Trophoblast cell (in vitro differentiated cells and primary cell): ENCODE results near the gene PHF3.

Experiments
- DNase-seq, 2 donors: peaks; one replicate each; pipeline ENCODE4 v3.0.0-alpha.2; 2016
- H2AFZ ChIP-seq: 2 replicates; pipeline ENCODE4 v1.6.1; 2013; ENCODE audit warnings: low read length, moderate library complexity, mild to moderate bottlenecking; ENCODE audit not compliant: insufficient read depth, poor library complexity
- H2AK5ac ChIP-seq: 2 replicates; pipeline ENCODE4 v1.6.1; 2013; ENCODE audit warnings: mild to moderate bottlenecking, low read length
- H2BK120ac ChIP-seq: 2 replicates; pipeline ENCODE4 v1.6.1; 2013; ENCODE audit warnings: low read length, mild to moderate bottlenecking, moderate library complexity; ENCODE audit not compliant: insufficient read depth, poor library complexity
- H2BK12ac ChIP-seq: 2 replicates; pipeline ENCODE4 v1.6.1; 2013; ENCODE audit warnings: mild to moderate bottlenecking, low read length, moderate library complexity
- H2BK5ac ChIP-seq: 2 replicates; pipeline ENCODE4 v1.6.1; 2013; ENCODE audit warnings: low read length, low read depth, moderate library complexity, mild to moderate bottlenecking; ENCODE audit not compliant: poor library complexity
- H3K14ac ChIP-seq: 2 replicates; pipeline ENCODE4 v1.6.1; 2013; ENCODE audit warnings: mild to moderate bottlenecking, low read length
- H3K18ac ChIP-seq: 2 replicates; pipeline ENCODE4 v1.6.1; 2013; ENCODE audit warnings: mild to moderate bottlenecking, low read length
- H3K23ac ChIP-seq: 2 replicates; pipeline ENCODE4 v1.6.1; 2013; ENCODE audit warnings: low read length
- H3K27ac ChIP-seq: 2 replicates; pipeline ENCODE4 v1.5.1; 2013; ENCODE audit warnings: low read depth, mild to moderate bottlenecking, inconsistent platforms, low read length, moderate library complexity
- H3K27me3 ChIP-seq: 2 replicates; pipeline ENCODE4 v1.6.1; 2013; ENCODE audit warnings: inconsistent platforms, mild to moderate bottlenecking, low read length, moderate library complexity; ENCODE audit not compliant: insufficient read depth
- H3K36me3 ChIP-seq, 2 experiments: 1 replicate in 1 of 2; 2 replicates in 1 of 2; pipeline ENCODE4 v1.6.1; 2013; ENCODE audit warnings: low read length in 2 of 2, mild to moderate bottlenecking in 2 of 2, moderate library complexity in 1 of 2; ENCODE audit not compliant: insufficient read depth in 2 of 2, control insufficient read depth in 1 of 2
- H3K4ac ChIP-seq: 2 replicates; pipeline ENCODE4 v1.6.1; 2013; ENCODE audit warnings: low read depth, mild to moderate bottlenecking, low read length, moderate library complexity
- H3K4me1 ChIP-seq, 2 experiments: 1 replicate in 1 of 2; 2 replicates in 1 of 2; pipeline ENCODE4 v1.6.1; 2013; ENCODE audit warnings: low read length in 2 of 2, mild to moderate bottlenecking in 2 of 2, moderate library complexity in 1 of 2; ENCODE audit not compliant: insufficient read depth in 2 of 2, control insufficient read depth in 1 of 2
- H3K4me2 ChIP-seq: 2 replicates; pipeline ENCODE4 v1.6.1; 2013; ENCODE audit warnings: inconsistent platforms, mild to moderate bottlenecking, low read length, moderate library complexity
- H3K4me3 ChIP-seq: 2 replicates; pipeline ENCODE4 v1.5.1; 2013; ENCODE audit warnings: mild to moderate bottlenecking, low read depth, low read length, inconsistent platforms
- H3K79me1 ChIP-seq: one replicate; pipeline ENCODE4 v1.6.1; 2013; ENCODE audit warnings: low read length
- H3K79me2 ChIP-seq: 2 replicates; pipeline ENCODE4 v1.6.1; 2013; ENCODE audit warnings: low read length, mild to moderate bottlenecking; ENCODE audit not compliant: control insufficient read depth, insufficient read depth, poor library complexity
- H3K9ac ChIP-seq: 2 replicates; pipeline ENCODE4 v1.6.1; 2013; ENCODE audit warnings: mild to moderate bottlenecking, low read length
- H3K9me3 ChIP-seq: 2 replicates; pipeline ENCODE4 v1.6.1; 2013; ENCODE audit warnings: low read depth, mild to moderate bottlenecking, control low read depth, inconsistent platforms, low read length; ENCODE audit not compliant: insufficient read depth
- H4K12ac ChIP-seq: 2 replicates; pipeline ENCODE4 v1.6.1; 2013; ENCODE audit warnings: low read depth, mild to moderate bottlenecking, low read length, moderate library complexity
- H4K8ac ChIP-seq: 2 replicates; pipeline ENCODE4 v1.6.1; 2013; ENCODE audit warnings: low read depth, mild to moderate bottlenecking, low read length, moderate library complexity
- H4K91ac ChIP-seq: one replicate; pipeline ENCODE4 v1.6.1; 2013; ENCODE audit warnings: low read depth, mild to moderate bottlenecking, low read length, moderate library complexity
- WGBS: extraction: QIAGEN DNeasy Blood & Tissue Kit; methylation state at CpG from one replicate; pipeline ENCODE4 v1.1.7; 2013; ENCODE audit warnings: missing lambda C conversion rate; ENCODE audit not compliant: insufficient read length, insufficient coverage; ENCODE audit errors: extremely low coverage; 5-methylcytosine and 5-hydroxymethylcytosine counted together

Gene PHF3

GRCh38 chr6:63644668-63645326 lies 9.2 kb downstream of the PHF3 start:
- Histone ChIP-seq H2AK5ac (no peak overlapping the region), H4K91ac (peak overlapping the region; percentile 6), H3K36me3 (no peaks in the 10 kb centered on the region), H3K79me1 (no peaks in the 10 kb centered on the region), H3K79me2 (peaks cover 3% of the 10 kb centered on the region), H3K27ac (no peak overlapping the region), H3K4me2 (no peak overlapping the region), H3K4me1 (no peaks in the 10 kb centered on the region), H3K4me3 (no peak overlapping the region), H3K9ac (no peak overlapping the region), H3K4ac (peak overlapping the region; percentile 86), H2BK12ac (no peak overlapping the region), H2BK5ac (no peak overlapping the region), H3K14ac (no peak overlapping the region), H4K12ac (no peak overlapping the region), H3K27me3 (no peaks in the 10 kb centered on the region), H2BK120ac (no peak overlapping the region), H3K9me3 (no peaks in the 10 kb centered on the region), H3K23ac (no peak overlapping the region), H4K8ac (no peak overlapping the region), H3K18ac (no peak overlapping the region), H2AFZ (no peak overlapping the region)
- WGBS = no CpG with 5 or more reads among the region's 11 CpGs
- DNase-seq = no peak

DNA sequence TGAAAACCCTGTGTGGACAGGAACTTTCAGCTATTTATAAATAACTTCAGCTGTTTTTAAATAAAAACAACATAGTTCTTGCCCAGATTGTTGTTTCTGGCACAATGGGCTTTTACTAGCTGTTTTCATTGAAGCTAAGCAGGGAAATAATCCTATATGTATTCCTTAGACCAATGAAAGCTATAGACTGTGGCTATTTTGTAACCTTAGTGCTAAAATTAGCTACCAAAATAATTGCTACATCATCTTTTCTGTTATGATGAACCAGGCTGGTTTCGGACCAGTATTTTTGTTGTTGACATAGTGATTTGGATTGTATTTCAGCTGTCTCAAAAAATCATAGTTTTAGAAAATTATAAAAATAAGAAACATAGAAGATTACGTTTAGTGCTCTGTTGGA lies 13.7 kb downstream of the PHF3 start:
- no peak for DNase-seq
- no peak overlapping the region for H2AK5ac ChIP-seq
- H2BK12ac ChIP-seq = no peak overlapping the region
- no peaks in the 10 kb centered on the region for H3K9me3 ChIP-seq
- no CpG with 5 or more reads among the region's 2 CpGs for WGBS
- H3K36me3 ChIP-seq = no peaks in the 10 kb centered on the region
- no peak overlapping the region for H3K9ac ChIP-seq
- no peak overlapping the region for H4K12ac ChIP-seq
- no peaks in the 10 kb centered on the region for H3K27me3 ChIP-seq
- no peak overlapping the region for H2AFZ ChIP-seq
- no peak overlapping the region for H2BK5ac ChIP-seq
- H2BK120ac ChIP-seq = no peak overlapping the region
- no peaks in the 10 kb centered on the region for H3K4me1 ChIP-seq
- H3K27ac ChIP-seq = no peak overlapping the region
- no peak overlapping the region for H4K91ac ChIP-seq
- H3K18ac ChIP-seq = no peak overlapping the region
- no peak overlapping the region for H3K23ac ChIP-seq
- H3K4me2 ChIP-seq = no peak overlapping the region
- no peaks in the 10 kb centered on the region for H3K79me1 ChIP-seq
- H3K79me2 ChIP-seq = peaks cover 3% of the 10 kb centered on the region
- H3K14ac ChIP-seq = no peak overlapping the region
- H4K8ac ChIP-seq = no peak overlapping the region
- H3K4ac ChIP-seq = no peak overlapping the region
- no peak overlapping the region for H3K4me3 ChIP-seq

GRCh38 chr6:63649847-63650265 lies 14.3 kb downstream of the PHF3 start:
- H3K18ac ChIP-seq = no peak overlapping the region
- H3K79me1 ChIP-seq = no peaks in the 10 kb centered on the region
- no peaks in the 10 kb centered on the region for H3K27me3 ChIP-seq
- H2AK5ac ChIP-seq = no peak overlapping the region
- no peak overlapping the region for H2BK12ac ChIP-seq
- no peaks in the 10 kb centered on the region for H3K36me3 ChIP-seq
- H3K27ac ChIP-seq = no peak overlapping the region
- no peak overlapping the region for H2BK120ac ChIP-seq
- H3K9ac ChIP-seq = no peak overlapping the region
- no peak overlapping the region for H2AFZ ChIP-seq
- no peak overlapping the region for H3K23ac ChIP-seq
- H3K4me2 ChIP-seq = no peak overlapping the region
- no peak overlapping the region for H3K4me3 ChIP-seq
- H3K4ac ChIP-seq = no peak overlapping the region
- H3K4me1 ChIP-seq = no peaks in the 10 kb centered on the region
- no peak overlapping the region for H3K14ac ChIP-seq
- H4K91ac ChIP-seq = no peak overlapping the region
- no peaks in the 10 kb centered on the region for H3K9me3 ChIP-seq
- peaks cover 2% of the 10 kb centered on the region for H3K79me2 ChIP-seq
- H4K12ac ChIP-seq = no peak overlapping the region
- H4K8ac ChIP-seq = no peak overlapping the region
- H2BK5ac ChIP-seq = no peak overlapping the region
- DNase-seq = no peak

DNA sequence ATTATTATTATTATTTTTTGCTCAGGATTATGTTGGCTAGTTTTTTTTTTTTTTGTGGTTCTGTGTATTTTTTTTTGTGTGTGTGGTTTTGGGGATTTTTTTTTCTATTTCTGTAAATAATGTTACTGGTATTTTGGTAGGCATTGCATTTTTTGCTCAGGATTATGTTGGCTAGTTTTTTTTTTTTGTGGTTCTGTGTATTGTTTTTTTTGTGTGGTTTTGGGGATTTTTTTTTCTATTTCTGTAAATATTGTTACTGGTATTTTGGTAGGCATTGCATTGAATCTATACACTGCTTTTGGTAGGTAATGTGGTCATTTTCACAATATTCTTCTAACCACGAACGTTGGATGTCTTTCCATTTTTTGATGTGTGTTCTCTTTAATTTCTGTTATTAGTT lies 17.4 kb downstream of the PHF3 start:
- DNase-seq = no peak
- no peaks in the 10 kb centered on the region for H3K36me3 ChIP-seq
- H3K4me2 ChIP-seq = no peak overlapping the region
- H3K4me3 ChIP-seq = no peak overlapping the region
- no peak overlapping the region for H2BK120ac ChIP-seq
- H3K23ac ChIP-seq = no peak overlapping the region
- no peaks in the 10 kb centered on the region for H3K9me3 ChIP-seq
- WGBS = no CpG with 5 or more reads among the region's 2 CpGs
- H2AK5ac ChIP-seq = no peak overlapping the region
- no peak overlapping the region for H2BK12ac ChIP-seq
- no peak overlapping the region for H3K27ac ChIP-seq
- no peak overlapping the region for H4K8ac ChIP-seq
- no peak overlapping the region for H3K9ac ChIP-seq
- no peaks in the 10 kb centered on the region for H3K79me1 ChIP-seq
- H4K12ac ChIP-seq = no peak overlapping the region
- H4K91ac ChIP-seq = no peak overlapping the region
- H3K4ac ChIP-seq = no peak overlapping the region
- H3K4me1 ChIP-seq = no peaks in the 10 kb centered on the region
- H3K27me3 ChIP-seq = no peaks in the 10 kb centered on the region
- no peaks in the 10 kb centered on the region for H3K79me2 ChIP-seq
- H2BK5ac ChIP-seq = no peak overlapping the region
- no peak overlapping the region for H3K18ac ChIP-seq
- H3K14ac ChIP-seq = no peak overlapping the region
- no peak overlapping the region for H2AFZ ChIP-seq
